Prostate gland (tissue), 2 donors: ENCODE results near the gene KTI12. TPM values are rescaled to one million over a fixed set of nuclear protein-coding genes. Genes with fewer than 3 reads are reported as not detected.

Experiments used
- DNase-seq: peaks from one replicate; pipeline ENCODE4 v3.0.0-alpha.2; 2019; ENCODE audit warnings: low spot score
- H3K27ac ChIP-seq, 2 donors: fragments of 200-600 bp; sonication (generic); 2 replicates each; pipeline ENCODE4 v1.5.1; 2017 to 2019
- H3K27me3 ChIP-seq: fragments of 200-600 bp; sonication (generic); replicated peaks from 2 replicates; pipeline ENCODE4 v1.5.1; 2019; ENCODE audit not compliant: insufficient read depth
- H3K36me3 ChIP-seq, 2 donors: fragments of 200-600 bp; sonication (generic); 1 replicate in 1 of 2; 2 replicates in 1 of 2; pipeline versions ENCODE4 v1.5.1 to v1.8.1; 2017 to 2019
- H3K4me1 ChIP-seq: fragments of 200-600 bp; sonication (generic); replicated peaks from 2 replicates; pipeline ENCODE4 v1.5.1; 2019
- H3K4me3 ChIP-seq, 2 donors: fragments of 200-600 bp; sonication (generic); 2 replicates each; pipeline ENCODE4 v1.5.1; 2017 to 2019
- H3K9me3 ChIP-seq: fragments of 200-600 bp; sonication (generic); 2 replicates; pipeline ENCODE4 v1.5.1; 2017
- CTCF ChIP-seq, 4 experiments: fragments of 200-600 bp in 2 of 4; fragments of 450-650 bp in 2 of 4; sonication (generic) in 2 of 4; IDR thresholded peaks; 1 replicate in 3 of 4; 2 replicates in 1 of 4; pipeline ENCODE4 v1.5.1; 2016 to 2019; ENCODE audit warnings: antibody characterized with exemption in 4 of 4, mild to moderate bottlenecking in 2 of 4, moderate library complexity in 2 of 4
- POLR2A ChIP-seq: fragments of 450-650 bp; IDR thresholded peaks from one replicate; pipeline ENCODE4 v1.6.1; 2016; ENCODE audit warnings: antibody characterized with exemption, mild to moderate bottlenecking
- POLR2AphosphoS5 ChIP-seq: sonication (generic); formaldehyde crosslinking; IDR thresholded peaks from one replicate; pipeline ENCODE4 v1.6.1; 2017; ENCODE audit warnings: antibody characterized with exemption
- WGBS: methylation state at CpG from one replicate; pipeline ENCODE4 v1.1.5; 2018; 5-methylcytosine and 5-hydroxymethylcytosine counted together
- intact Hi-C: fragments of 100-400 bp; cut with DNase I; formaldehyde crosslinking; loops from one replicate; pipeline ENCODE4 v1.14.2; 2022
- total RNA-seq, 2 donors: library from RNA; depleted of rRNA; stranded (reverse); fragments of >200 nt; gene quantifications; one replicate each; pipeline ENCODE4 v1.1.0, GENCODE V29; 2016

The KTI12 gene
- total RNA-seq, 2 donors from 2014 or later = 9.2 to 15.0 TPM

- 14% methylated on average over 1 of the region's 1 CpG for WGBS
- Histone ChIP-seq H3K4me3 (peak overlapping the region; percentile 79 to 86), H3K36me3 (no peaks in the 10 kb centered on the region), H3K4me1 (peaks cover 6% of the 10 kb centered on the region), H3K27ac (peak overlapping the region in 1 of 2 donors; percentile 83), H3K9me3 (no peaks in the 10 kb centered on the region), H3K27me3 (no peaks in the 10 kb centered on the region)
- TF ChIP-seq CTCF (IDR thresholded peaks at IDR 0.05) (no peak), POLR2AphosphoS5 (no peak), POLR2A (no peak)
- no peak for DNase-seq
- intact Hi-C loops = no loop called here
These were observed 23.6 kb upstream of the KTI12 start for GRCh38 chr1:52057255-52057654.

- Histone ChIP-seq H3K9me3 (no peaks in the 10 kb centered on the region), H3K27me3 (no peaks in the 10 kb centered on the region), H3K27ac (peak overlapping the region; percentile 83 to 88), H3K36me3 (no peaks in the 10 kb centered on the region), H3K4me3 (peak overlapping the region; percentile 79 to 86), H3K4me1 (peaks cover 6% of the 10 kb centered on the region)
- 0% methylated on average over 4 of the region's 4 CpGs for WGBS
- intact Hi-C loops = no loop called here
- TF ChIP-seq CTCF (IDR thresholded peaks at IDR 0.05) (no peak), POLR2A (no peak), POLR2AphosphoS5 (no peak)
- DNase-seq = no peak
These were observed 23.3 kb upstream of the KTI12 start for GRCh38 chr1:52056937-52057231.

GRCh38 chr1:52056163-52056936 is 22.7 kb upstream of the KTI12 start, which contains the start of gene BTF3L4:
BTF3L4 (plus strand) TSS chr1:52056295; CDS start chr1:52059848, 3,553 bp downstream.
- Histone ChIP-seq H3K36me3 (no peaks in the 10 kb centered on the region), H3K27ac (peak within 1 kb of the TSS; percentile 84 to 88)

GRCh38 chr1:52055866-52056162 is 22.2 kb upstream of the KTI12 start:
- intact Hi-C loops = no loop called here
- WGBS = under 1% methylated on average over 12 of the region's 12 CpGs
- no peak for TF ChIP-seq POLR2AphosphoS5
- no peak for TF ChIP-seq CTCF (IDR thresholded peaks at IDR 0.05)
- no peak for TF ChIP-seq POLR2A
- Histone ChIP-seq H3K4me1 (peaks cover 6% of the 10 kb centered on the region), H3K27me3 (no peaks in the 10 kb centered on the region), H3K4me3 (peak overlapping the region; percentile 79 to 86), H3K27ac (peak overlapping the region; percentile 84 to 88), H3K36me3 (no peaks in the 10 kb centered on the region), H3K9me3 (no peaks in the 10 kb centered on the region)
- no peak for DNase-seq

More at GRCh38 chr1:52056163-52056936, 22.7 kb upstream of the KTI12 start, which contains the start of gene BTF3L4:
- peaks cover 6% of the 10 kb centered on the region for H3K4me1 ChIP-seq
- TF ChIP-seq POLR2AphosphoS5 (peak; percentile 94), CTCF (IDR thresholded peaks at IDR 0.05) (peak in 1 of 4 experiments; percentile 10), POLR2A (peak; percentile 69)
- DNase-seq = peak; percentile 97
- peak within 1 kb of the TSS; percentile 79 to 86 for H3K4me3 ChIP-seq
- WGBS = under 1% methylated on average over 29 of the region's 54 CpGs
- intact Hi-C loops = no loop called here
- H3K9me3 ChIP-seq = no peaks in the 10 kb centered on the region
- H3K27me3 ChIP-seq = no peaks in the 10 kb centered on the region
